Activated B cell treated with CpG ODN at 0.5 μM for 24 hours (primary cell): ENCODE results near the gene SP6. TPM values are rescaled to one million over a fixed set of nuclear protein-coding genes. Genes with fewer than 3 reads are reported as not detected.

ENCODE experiments used
- total RNA-seq: library from RNA; stranded (reverse); gene quantifications from 2 replicates; pipeline ENCODE4 v1.2.3, GENCODE V29; 2022

SP6 gene
- total RNA-seq, 1 donor from 2014 or later, result 0.09 TPM

Other genes starting within 250 kb of the SP6 start
- 361 and 365 TPM in 2 replicates for gene KPNB1, start 201.2 kb downstream of the SP6 start, total RNA-seq
- 3.6 and 4.1 TPM in 2 replicates for gene TBKBP1, start 157.0 kb downstream of the SP6 start, total RNA-seq
- 3.6 and 3.8 TPM in 2 replicates for gene TBX21, start 117.9 kb downstream of the SP6 start, total RNA-seq
- 28.8 and 34.4 TPM in 2 replicates for gene OSBPL7, start 29.4 kb downstream of the SP6 start, total RNA-seq
- 36.4 and 37.4 TPM in 2 replicates for gene MRPL10, start 19.6 kb downstream of the SP6 start, total RNA-seq
- 1.5 and 1.9 TPM in 2 replicates for gene LRRC46, start 19.5 kb downstream of the SP6 start, total RNA-seq
- 32.1 and 36.3 TPM in 2 replicates for gene SCRN2, start 9.9 kb downstream of the SP6 start, total RNA-seq
- gene SP2, start 45.1 kb upstream of the SP6 start, total RNA-seq, result 26.5 and 28.5 TPM in 2 replicates
- 25.1 and 26.5 TPM in 2 replicates for gene PNPO, start 90.4 kb upstream of the SP6 start, total RNA-seq
- gene PRR15L, start 106.7 kb upstream of the SP6 start, total RNA-seq, result not detected in 2 replicates
- 275 and 286 TPM in 2 replicates for gene CDK5RAP3, start 120.0 kb upstream of the SP6 start, total RNA-seq
- 3.3 and 4.1 TPM in 2 replicates for gene COPZ2, start 186.6 kb upstream of the SP6 start, total RNA-seq
- 127 and 141 TPM in 2 replicates for gene NFE2L1, start 197.2 kb upstream of the SP6 start, total RNA-seq